Liver (tissue), 3 donors: ENCODE measurements around the gene CXCL16.

Experiments used
- TF ChIP-seq, protein P1 (sequence below): IDR thresholded peaks from 2 replicates; pipeline ENCODE4 v1.6.1; 2016; ENCODE audit warnings: antibody characterized with exemption
- TF ChIP-seq, protein P2 (sequence below): fragments of 150-350 bp; IDR thresholded peaks from 2 replicates; pipeline ENCODE4 v1.5.1; 2017; ENCODE audit warnings: improper control_type of control experiment, low read depth, low read length; ENCODE audit not compliant: missing input control
- donor health status: healthy.
- donor health status: healthy.

- TF ChIP-seq, protein P1, sequence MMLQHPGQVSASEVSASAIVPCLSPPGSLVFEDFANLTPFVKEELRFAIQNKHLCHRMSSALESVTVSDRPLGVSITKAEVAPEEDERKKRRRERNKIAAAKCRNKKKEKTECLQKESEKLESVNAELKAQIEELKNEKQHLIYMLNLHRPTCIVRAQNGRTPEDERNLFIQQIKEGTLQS: no peak
- TF ChIP-seq, protein P2, sequence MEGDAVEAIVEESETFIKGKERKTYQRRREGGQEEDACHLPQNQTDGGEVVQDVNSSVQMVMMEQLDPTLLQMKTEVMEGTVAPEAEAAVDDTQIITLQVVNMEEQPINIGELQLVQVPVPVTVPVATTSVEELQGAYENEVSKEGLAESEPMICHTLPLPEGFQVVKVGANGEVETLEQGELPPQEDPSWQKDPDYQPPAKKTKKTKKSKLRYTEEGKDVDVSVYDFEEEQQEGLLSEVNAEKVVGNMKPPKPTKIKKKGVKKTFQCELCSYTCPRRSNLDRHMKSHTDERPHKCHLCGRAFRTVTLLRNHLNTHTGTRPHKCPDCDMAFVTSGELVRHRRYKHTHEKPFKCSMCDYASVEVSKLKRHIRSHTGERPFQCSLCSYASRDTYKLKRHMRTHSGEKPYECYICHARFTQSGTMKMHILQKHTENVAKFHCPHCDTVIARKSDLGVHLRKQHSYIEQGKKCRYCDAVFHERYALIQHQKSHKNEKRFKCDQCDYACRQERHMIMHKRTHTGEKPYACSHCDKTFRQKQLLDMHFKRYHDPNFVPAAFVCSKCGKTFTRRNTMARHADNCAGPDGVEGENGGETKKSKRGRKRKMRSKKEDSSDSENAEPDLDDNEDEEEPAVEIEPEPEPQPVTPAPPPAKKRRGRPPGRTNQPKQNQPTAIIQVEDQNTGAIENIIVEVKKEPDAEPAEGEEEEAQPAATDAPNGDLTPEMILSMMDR: no peak
These were observed 48.0 kb downstream of the CXCL16 start for GRCh38 chr17:4691686-4692085.
